NCI-H128 (cell line): ENCODE results near the gene IFNA2.
"Not testable (repeated sequence)": the region's sequence is repeated elsewhere in the genome, so short reads cannot be mapped to it uniquely, and the experiment has no call there.

ENCODE experiments used
- DNase-seq: peaks from one replicate; lab custom pipeline; 2025; ENCODE audit not compliant: unreplicated experiment; lab: John Stamatoyannopoulos, UW

Gene IFNA2

DNA sequence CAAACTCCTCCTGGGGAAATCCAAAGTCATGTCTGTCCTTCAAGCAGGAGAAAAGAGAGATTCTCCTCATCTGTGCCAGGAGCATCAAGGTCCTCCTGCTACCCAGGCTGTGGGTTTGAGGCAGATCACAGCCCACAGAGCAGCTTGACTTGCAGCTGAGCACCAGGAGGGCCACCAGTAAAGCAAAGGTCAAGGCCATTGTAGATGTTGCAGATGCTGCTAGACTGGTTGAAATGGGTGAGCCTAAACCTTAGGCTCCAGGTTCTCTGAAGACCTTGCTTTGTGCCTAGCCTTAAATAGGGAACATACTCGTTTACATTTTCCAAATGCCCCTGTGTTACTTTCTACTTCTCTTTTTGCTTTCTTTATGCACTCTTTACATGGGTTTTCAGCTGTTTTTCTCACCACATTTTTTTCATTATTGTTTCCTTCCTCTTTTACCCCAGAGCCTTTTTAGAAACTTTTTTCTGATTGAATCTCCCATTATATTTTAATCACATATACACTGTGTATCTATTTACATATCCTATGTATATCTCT lies at the start of gene IFNA2:
Gene IFNA2 (minus strand): TSS at position 268 of the 540 bp plus-strand sequence. CDS start 69 bp downstream, at position 199.
- no peak for DNase-seq

DNA sequence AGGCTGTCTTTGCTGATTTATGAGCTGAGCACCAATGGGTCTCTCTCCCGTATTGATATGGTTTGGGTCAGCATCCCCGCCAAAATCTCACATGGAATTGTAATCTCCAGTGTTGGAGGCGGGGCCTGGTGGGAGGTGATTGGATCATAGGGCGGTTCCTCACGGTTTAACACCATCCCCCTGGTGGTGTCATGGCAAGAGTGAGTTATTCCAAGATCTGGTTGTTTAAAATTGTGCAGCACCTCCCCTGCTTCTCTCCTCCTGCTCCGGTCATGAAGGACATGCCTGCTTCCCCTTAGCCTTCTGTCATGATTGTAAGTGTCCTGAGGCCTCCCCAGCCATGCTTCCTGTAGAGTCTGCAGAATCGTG lies 49.8 kb upstream of the IFNA2 start:
- DNase-seq = not testable (repeated sequence)

- no peak for DNase-seq
Measured at GRCh38 chr9:21434202-21435014, 49.2 kb upstream of the IFNA2 start.

GRCh38 chr9:21432672-21433425 lies 47.7 kb upstream of the IFNA2 start:
- no peak for DNase-seq

DNA sequence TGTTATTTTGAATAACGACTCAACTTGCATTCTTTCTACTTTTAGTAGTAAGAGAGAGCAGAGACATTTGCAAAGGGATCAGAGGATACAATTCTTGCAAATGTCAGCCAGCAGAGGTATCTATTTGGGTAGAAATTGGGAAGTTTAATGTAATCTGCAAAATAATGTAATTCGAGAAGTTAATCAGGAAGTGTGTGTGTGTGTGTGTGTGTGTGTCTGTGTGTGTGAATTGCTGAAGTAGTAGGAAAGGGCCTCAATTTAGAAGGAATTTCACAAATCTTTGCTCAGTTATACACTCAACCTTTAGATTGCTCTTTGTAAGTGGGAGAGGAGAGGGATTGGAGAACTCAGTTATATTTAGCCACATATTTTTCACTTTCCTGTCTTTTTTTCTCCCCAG lies 44.0 kb upstream of the IFNA2 start:
- no peak for DNase-seq

DNA sequence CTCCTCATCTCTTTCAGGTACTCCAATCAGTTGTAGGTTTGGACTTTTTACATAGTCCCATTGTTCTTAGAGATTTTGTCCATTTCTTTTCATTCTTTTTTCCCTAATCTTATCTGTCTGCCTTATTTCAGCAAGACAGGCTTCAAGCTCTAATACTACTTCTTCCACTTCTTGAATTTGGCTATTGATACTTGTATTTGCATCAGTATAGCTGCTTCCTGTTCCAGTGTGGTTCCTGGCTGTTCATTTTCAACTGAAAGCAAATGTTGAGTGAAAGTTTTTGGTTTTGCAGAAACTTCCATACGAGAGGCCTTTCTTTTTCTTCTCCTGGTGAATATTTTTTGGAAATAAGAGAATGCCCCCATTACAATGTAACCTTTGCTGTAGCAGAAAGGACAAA lies 43.0 kb upstream of the IFNA2 start:
- no peak for DNase-seq

DNA sequence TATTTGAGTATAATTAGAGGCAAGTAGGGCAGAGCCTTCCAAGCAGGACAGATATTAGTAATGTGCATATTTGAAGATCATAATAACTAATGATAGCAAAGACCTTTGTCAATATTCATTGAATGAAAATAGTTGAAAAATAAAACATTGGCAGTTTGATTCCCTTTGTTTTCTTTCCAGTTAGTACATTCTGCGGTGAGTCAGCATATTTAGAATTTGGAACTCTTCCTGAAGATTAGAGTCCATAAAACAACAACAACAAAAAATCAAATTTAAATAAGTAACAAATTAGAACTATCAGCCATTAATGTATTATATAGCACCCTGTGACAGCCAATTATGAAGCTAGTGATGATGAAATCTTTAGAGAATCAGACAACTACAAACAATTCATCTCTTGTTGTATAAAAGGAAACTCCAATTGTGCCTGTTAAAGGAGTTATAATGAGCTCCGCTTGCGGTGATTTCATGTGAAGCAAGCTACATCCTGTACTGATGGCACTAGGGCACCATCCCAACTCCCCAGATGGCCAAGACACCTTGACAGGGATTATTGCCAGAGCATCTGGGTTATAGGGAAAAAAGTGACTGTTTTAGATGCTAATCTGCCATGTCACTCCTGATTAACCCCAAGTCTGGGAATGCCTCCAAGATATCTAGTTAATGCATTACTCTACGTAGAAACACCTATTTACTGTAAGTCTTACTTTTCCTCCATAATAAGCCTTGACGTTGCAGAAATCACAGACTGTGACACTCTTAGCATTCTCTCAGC lies 30.5 kb upstream of the IFNA2 start:
- DNase-seq = no peak

DNA sequence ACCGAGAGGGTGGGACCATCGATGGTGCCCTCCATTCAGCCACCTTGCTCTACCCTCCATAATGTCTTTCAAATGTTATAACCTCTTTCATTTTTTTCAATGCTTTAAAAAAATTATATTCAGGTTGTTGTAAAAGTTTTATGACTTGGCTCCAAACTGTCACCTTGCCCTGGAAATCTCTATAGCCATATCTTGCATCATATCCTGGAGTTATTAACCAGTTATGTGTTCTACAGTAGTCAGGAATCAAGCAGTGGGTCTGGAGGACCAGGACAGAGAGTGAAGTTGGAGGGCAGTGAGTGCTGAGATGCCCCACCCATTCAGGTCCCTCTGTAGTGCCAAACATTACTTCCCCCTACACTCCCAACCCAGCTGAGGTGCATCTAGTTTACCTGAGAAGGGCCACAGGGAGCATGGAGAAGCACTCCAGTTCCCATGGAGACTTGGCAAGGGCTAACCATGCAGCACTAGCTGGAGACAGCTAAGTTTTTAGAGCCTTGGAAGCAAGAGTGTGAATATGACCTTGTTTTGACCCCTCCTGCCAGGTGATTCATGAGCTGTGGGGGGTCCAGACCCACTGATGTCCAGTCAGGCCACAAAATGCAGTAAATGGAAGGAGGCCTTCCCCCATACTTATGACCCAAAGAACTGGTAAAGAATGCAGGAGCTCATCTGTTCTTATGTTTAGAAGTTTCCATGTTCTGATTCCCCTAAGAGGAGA lies 29.2 kb upstream of the IFNA2 start:
- DNase-seq = no peak

DNA sequence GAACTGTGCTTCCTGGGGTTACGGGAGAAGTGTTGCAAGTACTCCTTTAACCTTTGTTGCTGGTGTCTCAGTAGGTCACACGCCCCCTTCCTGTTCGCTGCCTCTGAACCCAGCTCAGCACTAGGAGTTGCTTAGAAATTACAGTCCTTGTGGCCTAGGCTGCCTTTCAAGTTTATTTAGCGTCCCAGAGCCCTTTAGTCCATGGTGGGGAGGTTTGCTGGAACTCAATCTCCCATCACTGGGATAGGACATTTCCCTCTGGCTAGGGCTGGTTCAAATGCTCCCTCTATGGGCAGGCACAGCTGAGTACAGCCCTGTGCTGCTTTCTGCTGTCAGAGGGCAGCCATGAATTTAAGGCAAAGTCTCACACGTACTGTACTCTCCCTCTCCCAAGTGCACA lies 28.4 kb upstream of the IFNA2 start:
- DNase-seq = no peak

GRCh38 chr9:21413151-21413550 lies 28.0 kb upstream of the IFNA2 start:
- no peak for DNase-seq

DNA sequence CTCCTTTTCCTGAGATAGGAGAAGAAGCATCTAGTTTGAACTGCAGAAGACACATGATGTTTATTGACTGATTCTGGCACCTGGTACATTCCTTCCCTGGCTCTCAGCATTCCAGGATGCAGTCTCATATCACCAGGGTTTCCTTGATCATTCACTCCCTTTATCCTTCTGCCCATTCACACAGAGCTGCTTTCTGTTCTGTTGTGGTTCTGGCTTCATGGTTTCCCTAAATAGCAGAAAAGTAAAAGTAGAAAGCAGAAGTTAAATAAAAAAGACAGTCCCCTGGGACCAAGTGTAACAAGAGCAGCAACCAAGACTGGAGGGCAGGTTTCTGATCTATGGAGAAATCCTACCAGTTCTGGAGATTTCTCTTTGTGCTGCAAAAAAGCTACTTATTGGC lies 26.9 kb upstream of the IFNA2 start:
- DNase-seq = no peak

DNA sequence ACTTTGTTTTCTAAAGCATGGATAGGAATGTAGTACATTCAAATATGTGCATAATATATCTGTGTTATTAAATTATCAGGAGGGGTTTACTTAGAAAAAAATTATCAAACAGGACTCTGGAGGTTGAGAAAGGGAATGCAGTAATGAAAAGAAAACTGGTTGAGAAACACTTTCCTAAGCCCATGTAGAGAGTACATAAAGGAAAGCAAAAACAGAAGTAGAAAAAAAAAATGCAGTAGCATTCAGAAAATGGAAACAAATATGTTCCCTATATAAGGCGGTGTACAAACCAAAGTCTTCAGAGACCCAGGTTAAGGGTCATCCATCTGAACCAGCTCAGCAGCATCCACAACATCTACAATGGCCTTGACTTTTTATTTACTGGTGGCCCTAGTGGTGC lies 23.6 kb upstream of the IFNA2 start, which contains the start of gene IFNA8:
Gene IFNA8 (plus strand): TSS at position 301 of the 400 bp plus-strand sequence. CDS start 60 bp downstream, at position 361.
- no peak for DNase-seq

- no peak for DNase-seq
Measured at GRCh38 chr9:21404146-21404545, 18.9 kb upstream of the IFNA2 start.

- no peak for DNase-seq
Measured at GRCh38 chr9:21402386-21403251, 17.4 kb upstream of the IFNA2 start.

DNA sequence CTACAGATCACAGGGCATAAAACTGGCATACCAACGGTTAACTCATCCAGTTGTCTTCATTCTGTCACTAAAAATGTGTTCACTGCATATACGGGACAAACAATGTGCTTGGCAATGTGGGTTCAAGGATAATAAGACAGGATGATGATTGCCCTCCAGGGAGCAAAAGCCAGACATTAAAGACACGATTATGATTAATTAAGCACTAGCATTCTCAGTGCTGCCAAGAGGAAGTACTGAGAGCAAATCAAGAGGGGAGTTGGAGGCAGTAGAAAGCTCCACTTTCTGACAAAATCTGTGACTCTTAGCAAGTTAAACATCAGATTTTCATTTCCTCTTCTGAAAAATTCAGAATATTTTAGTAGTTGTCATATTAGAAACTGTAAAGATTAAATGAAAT lies 14.8 kb upstream of the IFNA2 start:
- DNase-seq = no peak

GRCh38 chr9:21398955-21399489 lies 13.8 kb upstream of the IFNA2 start:
- no peak for DNase-seq

DNA sequence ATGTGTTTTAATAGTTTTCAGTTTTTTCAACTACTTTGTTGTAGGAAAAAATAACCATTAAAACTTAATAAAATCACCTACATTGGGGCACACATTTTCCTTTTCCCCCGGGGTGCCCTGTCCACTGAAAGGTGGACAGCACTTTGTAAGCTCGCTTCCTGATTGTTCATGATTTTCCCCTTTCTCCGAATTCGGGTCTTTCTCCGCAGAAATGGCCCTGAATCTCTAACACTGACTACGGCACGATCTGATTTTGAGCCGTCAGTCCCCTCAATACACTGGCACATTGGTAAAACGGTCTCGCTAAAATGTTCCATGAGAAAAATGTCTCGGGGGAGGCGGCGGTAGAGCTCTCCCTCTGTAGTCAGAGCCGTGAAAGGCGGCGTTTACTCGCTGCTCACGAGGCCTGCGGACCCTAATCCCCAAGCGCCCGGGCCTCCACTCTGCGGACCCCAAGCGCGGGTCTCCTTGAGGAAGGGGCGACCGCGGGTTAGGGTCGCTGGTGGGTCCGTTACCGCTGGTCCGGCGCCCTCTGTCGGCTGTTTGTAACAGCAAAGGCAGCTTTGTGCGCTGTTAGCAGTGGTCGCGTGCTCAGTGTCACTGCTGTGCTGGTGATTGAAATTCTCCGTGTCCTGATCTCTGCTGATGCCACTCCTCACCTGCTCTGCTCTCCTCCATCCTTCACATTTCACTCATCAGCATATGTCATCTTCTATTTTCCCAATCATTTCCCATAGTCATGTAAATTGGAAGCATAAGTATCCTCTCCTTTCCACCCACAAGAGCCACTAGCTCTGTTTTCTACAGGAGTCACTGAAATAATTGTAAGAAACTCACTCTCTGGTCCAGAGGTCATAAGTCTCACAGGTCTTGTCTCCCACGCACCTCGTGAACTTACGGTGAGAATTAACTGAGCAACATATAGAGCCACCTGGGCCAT lies 10.8 kb upstream of the IFNA2 start:
- DNase-seq = no peak

DNA sequence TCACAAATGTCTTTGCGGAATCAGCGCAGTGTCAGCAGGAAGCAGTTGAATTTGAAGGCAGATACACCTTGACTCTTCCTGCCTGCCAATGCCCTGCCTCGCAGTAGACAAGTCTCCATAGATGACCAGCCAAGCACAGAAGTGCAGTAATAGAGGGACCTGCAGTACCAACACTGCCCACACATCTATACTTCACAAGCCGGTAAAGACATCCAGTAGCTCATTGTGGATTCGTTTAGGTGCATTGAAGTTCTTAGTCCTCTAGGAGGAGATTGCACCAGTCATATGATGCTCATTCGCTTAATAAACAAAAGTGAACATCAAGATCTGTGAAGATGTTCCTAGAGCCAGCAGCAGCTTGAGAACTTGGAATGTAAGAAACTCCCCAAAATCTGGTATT lies 7.1 kb upstream of the IFNA2 start:
- DNase-seq = no peak
